ENCODE data around the gene SFSWAP.
"Not testable (repeated sequence)": the region's sequence is repeated elsewhere in the genome, so short reads cannot be mapped to it uniquely, and the experiment has no call there.

Gene SFSWAP

DNA sequence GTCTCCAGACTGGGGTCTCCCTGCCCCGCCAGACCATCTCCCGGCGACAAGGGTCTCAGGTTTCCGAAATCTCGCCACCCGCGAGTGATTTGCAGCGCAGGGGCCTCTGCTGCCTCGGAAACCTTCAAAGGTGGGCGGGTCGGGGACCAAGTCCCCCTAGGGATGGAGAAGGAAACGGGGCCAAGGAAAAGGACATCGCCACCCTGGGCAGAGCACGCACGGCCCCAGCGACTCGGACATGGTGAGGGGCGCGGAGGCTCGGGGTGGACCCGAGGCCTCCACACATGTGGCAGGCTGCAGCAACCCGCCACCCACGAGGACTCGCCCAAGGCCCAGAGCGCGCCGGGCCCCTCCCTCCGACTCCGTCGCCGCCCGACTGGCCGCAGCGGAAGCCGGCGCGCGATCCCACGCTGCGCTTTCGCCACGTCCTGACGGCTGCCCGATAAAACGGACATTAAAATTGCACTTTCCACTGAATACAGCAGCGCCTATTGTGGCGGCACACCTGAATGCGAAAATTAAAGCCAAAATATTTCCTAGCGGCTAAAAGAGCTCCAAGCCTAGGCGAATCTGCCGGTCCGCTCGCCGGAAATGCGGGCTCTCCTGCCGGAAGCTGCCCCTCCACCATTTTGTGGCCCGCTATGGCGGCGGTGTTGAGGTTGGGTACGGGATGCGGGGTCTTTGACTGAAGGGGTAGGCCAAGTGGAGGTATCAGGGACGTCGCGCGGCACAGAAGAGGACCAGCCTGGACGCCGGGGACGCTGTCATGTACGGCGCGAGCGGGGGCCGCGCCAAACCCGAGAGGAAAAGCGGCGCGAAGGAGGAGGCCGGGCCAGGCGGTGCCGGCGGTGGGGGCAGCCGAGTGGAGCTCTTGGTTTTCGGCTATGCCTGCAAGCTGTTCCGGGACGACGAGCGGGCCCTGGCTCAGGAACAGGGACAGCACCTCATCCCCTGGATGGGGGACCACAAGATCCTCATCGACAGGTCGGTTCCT, at the start of gene SFSWAP:
Gene SFSWAP (plus strand): TSS at position 627 of the 994 bp plus-strand sequence. CDS start 140 bp downstream, at position 767.
- DNase-seq = peak; percentile 80

DNA sequence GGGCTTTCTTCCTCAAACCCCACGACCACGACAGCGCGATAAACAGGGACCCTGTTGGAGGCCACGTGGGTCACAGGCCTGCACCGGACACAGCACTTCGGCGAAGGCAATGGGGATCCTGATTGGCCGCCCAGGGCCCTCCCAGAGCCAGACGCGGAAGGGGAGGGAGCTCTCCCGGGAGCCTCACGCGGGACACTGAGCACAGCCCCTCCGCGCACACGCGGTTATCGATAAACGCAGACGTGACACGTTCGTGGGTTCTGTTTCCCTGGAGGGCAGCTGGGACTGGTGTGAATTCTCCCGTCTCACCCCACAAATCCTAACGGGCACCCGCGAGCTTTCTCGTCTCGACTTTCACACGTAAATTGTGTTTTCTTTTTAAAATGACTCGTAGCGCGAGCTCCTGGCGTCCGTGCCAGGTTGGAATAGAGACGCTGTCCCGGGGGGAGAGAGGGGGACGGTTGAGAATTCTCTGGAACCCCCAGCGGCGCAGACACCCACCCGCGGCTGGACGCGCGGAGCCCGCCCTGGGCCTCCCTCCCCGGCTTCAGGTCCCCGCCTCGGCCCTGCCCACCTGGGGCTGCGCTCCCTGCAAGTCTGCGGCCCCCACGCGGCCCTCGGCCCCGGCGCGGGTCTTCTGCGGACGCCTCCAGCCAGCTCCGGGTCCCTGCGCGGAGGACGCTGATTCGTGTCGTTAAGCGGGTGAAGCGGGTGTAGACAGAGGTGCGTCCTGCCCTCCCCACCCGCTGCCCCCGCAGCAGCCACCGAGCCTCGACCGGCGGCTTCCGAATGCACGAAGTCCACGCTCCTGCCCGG, 49.5 kb upstream of the SFSWAP start:
- not testable (repeated sequence) for DNase-seq

DNA sequence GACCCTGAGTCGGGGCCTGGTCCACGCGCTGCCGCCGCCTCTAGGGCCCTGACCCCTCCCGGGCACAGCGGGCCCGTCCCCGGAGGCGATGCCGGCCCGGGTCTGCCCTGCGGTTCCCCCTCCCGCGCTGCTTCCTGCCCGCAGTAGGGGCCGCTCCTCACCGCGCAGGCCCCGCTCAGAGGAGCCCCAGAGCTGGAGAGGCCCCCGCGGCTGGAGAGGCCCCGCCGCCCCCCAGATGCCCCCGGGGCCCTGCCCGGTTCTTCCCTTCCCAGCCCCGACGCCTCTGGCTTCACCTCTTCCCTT, 49.0 kb upstream of the SFSWAP start:
- DNase-seq = not testable (repeated sequence)

DNA sequence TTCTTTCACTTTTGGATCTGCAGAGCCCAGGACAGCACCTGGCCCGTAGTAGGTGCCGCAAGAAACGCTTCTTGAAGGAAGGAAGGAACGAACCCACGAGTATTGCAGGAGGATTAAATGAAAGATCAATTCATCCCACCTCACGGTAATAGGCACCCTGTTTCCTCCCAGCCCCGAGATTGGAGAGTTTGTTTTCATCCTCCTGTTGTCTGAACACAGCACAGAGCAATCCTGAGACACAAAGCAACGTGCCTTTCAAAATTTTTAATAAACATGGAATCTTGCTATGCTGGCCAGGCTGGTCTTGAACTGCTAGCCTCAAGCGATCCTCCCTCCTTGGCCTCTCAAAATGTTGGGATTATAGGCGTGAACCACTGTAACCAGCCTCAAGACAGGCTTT, 48.5 kb upstream of the SFSWAP start:
- DNase-seq = not testable (repeated sequence)

DNA sequence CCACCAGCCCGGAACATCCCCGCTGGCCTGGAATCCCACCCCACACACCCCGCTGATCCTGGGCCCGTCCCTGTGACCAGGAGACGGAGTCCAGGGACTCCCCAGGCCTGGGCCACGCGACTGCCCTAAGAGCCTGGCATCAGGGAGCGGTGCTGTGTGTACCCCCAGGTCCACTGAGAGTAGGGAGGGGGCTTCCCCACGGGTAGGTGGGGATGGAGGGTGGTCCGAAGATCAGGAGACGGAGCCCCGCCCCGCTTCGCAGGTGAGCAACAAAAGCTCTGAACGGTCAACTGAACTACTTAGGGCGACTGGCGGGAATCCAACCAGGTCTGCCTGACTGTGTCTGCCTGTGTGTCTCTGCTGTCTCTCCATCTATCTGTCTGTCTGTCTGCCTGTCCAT, 45.2 kb upstream of the SFSWAP start:
- DNase-seq = not testable (repeated sequence)

DNA sequence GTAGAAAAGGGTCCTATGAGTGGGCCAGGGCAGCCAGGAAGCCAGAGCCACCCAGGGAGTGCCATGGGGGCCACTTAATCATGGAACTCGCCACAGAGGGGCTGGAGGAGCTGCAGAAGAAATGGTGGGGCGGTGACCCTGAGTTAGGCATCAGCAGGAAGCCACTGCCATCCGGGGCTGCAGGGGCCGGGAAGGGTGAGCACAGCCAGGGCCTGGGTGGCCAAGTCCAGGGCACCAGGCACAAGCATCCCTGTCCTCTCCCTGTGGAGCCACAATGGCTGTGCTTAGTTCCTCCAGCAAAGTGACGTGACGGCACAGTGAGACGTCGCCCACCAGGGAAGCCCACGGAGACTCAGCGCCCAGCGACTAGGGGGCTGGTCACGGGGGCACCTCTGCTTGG, 44.4 kb upstream of the SFSWAP start:
- not testable (repeated sequence) for DNase-seq

DNA sequence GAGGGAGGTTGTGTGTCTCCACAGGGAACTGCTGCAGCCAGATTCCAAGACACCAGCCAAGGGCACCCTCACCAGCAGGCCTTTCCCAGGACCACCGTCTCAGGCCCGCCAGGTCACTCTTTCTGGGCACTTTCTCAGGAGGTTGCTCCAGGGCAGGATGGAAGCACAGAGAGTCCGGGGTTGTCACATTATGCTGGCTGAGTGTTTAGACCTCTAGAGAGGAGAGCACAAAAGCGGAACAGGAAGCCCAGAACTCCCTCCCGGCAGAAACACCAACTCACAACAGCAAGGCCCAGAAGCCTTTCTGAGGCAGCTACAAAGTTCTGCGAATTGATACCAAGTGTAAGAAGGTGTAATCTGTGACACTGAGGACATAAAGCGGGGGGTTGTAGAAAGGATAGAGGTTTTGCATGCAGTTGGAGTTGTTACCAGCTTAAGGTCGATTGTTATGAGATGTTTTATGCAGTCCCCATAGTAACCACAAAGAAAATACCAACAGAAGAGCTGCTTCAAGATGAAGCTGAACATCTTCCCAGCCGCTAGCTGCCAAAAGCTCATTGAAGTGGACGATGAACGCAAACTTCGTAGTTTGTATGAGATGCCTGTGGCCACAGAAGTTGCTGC, 43.8 kb upstream of the SFSWAP start:
- peak; percentile 16 for DNase-seq

DNA sequence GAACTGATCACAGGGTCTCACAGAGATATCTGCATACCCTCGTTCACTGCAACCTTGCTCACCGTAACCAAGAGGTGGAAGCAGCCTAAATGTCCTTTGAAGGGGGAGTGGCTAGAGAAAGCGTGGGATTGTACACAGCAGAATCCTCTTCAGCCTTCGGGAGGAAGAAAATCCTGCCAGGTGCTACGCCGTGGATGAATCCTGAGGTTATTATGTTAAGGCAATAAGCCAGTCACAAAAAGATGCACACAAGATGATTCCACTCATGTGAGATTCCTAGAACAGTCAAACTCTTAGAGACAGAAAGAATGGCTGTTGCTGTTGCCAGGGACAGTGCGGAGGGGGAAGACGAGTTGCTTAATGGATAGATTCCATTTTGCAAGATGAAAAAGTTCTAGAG, 39.6 kb upstream of the SFSWAP start:
- no peak for DNase-seq

DNA sequence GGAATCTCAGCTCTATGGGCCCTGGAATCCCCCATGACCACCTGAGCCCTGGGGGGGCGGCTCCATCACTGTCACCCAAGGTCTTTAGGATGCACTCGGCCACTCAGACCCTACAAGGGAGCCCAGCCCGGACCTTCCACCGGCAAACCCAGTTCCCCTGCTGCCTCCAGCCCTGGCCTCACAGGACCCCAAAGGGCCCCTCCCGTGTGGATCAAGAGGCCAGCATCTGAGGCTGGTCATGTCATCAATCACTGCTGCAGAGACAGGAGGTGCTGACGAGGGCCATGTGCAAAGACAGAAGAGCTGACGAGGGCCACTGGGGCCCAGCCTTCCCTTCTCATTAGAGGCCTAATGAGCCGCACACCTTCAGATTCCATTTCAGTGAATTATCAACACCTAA, 39.0 kb upstream of the SFSWAP start:
- no peak for DNase-seq

DNA sequence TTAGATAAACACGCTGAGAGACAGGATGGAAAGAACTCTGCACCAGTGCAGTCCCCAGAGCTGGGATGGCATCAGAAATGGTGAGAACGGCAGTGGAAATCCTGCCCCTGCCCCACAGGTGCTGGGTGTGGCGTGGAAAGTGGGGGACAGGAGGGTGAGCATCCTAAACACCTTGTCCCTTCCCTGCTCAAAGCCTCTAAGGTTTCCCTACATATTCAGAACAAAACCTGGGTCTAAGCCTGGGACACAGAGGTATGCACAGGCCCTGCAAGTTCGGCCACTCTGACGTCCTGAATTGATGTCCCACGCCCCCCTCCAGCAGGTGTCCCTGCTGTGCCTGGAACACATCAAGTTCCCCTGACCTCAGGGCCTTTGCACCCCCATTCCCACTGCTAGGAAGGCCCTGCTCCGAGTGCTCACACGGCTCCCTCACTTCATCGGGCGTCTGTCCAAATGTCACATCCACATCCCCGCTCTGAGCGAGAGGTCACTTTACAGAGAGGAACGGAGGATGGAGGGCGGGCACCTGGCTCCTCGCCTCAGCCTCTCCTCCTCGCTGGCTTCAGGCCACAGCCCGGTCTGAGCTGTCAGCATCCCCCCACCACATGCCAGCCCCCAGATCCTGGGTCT, 38.5 kb upstream of the SFSWAP start:
- DNase-seq = no peak

DNA sequence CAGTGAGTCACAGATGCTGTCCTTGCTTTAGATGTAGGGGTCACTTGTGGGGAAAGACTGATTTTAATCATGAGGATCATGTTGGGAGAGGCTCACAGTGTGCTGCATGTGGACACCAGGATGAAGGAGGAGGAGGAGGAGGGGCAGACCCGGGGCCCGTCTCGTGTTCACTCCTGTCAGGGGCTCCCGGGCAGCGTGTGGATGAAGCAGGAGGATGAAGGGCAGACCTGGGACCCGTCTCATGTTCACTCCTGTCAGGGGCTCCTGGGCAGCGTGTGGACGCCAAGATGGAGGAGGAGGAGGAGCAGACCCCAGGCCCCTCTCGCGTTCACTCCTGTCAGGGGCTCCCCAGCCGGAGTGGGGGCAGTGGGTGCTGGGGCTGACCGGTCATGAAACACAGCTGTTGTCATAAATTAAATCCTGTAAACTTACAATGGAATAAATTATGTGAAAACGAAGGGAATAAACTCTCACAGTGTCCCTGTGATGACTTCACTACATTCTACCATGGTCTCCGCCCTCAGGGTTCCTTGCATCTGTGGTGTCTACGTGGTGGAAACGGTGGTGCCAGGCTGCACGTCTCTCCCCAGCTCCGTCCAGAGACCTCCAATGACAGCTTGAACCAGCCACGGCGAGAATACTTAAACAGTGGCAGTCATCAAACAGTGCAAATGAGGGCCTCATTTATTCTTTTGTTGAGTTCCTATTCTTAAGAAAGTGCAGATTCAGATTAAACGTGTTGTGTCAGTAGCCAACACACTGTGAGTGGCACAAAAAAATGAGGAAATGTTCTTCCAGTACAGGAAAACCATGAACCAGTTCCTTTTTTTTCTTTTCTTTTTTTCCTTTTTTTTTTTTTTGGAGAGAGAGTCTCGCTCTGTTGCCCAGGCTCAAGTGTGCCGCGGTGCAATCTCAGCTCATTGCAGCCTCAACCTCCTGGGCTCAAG, 37.7 kb upstream of the SFSWAP start:
- DNase-seq = no peak

DNA sequence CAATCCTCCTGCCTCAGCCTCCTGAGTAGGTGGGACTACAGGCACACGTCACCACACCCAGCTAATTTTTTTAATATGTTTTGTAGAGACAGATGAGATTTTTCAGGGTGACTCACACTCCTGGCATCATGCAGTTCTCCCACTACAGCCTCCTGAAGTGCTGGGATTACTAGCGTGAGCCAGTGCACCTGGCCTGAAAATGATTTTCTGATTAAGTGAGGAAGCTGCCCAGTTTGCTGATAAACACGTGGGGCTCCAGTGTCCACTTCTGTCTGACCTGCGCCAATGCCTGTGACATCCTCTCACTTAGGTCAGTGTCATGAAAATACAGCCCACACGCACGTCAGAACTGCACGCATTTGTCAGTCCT, 37.0 kb upstream of the SFSWAP start:
- DNase-seq = no peak

DNA sequence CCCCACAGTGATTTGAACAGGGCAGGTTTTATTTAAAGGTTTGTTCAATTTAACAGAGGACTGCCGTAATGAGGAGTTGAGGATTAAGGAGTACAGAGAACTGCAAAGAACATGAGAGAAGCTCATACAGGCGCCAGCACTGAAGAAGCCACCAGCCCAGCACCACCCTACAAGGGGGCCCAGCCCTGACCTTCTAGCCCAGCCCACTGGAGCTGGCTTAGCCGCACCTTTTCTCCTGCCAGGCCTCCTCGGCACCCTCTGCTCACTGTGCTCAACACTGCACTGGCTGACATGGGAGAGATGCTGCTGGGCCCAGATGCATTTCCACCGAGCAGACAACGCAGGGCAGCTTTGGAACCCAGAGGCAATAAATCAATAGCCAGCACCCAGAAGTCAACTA, 36.5 kb upstream of the SFSWAP start:
- DNase-seq = no peak

DNA sequence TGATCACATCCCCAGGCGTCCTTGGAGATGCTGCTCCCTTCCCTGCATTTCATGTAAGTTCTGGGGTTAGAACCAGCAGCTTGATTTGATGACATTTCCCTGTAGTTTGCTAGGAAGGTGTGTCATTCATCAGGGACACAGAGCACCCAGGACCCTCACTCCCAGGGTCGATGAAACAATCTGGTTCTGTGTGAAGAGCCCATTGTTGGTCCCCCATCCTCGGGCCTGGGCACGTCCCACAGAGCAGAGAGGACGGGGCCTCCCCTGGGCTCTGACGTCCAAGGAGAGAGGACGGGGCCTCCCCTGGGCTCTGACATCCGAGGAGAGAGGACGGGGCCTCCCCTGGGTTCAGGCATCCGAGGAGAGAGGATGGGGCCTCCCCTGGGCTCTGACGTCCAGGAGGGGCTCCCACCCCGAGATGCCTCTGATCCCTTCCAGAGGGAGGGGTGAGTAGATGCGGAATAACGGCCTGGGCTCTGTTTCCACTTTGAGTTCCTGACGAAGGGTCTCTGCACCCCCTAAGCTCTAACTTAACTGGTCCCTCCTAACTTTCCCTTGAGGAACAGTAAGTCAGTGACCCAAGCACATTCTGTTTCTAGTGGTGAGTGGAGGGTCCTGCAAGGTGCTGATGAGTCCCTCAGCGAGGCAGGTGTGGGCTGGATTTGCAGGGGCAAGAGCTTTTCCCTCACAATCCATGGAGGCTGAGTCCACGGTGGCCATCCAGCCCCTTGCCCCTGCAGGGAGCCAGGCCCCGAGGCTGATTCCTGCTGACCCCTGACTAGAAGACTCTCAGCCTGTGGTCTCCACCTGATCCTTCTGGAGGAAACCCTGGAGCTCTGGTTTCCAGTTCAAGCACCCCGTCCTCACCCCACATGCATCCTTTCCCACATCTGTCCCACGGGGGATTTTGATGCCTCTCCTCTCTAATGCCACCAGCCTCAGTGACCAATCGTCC, 35.5 kb upstream of the SFSWAP start:
- DNase-seq = no peak

DNA sequence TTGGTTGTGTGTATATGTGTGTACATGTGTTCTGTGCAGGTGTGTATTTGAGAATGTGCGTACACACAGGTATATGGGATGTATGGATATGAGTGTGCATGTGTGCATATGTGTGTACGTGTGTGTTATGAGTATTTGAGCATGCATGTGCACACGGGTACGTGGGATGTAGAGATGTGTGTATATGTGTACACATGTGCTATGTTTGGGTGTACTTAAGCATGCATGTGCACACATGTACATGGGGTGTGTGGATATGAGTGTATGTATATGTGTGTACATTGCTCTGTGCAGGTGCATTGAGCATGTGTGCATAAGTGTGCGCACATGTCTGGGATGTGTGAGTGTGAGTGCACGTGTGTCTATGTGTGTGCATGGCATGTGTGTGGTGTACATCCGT, 34.3 kb upstream of the SFSWAP start:
- DNase-seq = no peak

DNA sequence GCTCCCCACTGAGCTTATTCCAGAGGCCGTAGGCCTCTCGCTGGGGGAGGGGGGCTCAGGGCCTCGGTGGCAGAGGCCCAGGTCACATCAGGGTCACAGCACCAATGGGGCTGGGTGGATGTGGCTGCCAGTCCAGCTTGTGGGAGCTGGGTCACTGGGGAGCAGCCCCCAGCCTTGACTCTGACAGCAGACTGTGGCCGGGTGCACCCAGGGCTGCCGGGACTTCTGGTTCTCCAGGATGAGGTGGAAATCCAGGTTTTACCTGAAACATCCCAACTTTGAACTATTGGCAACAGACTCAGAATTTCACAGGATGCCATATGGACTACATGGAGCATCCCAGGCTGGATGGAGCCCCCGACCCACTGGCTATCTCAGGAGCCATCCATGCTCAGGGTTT, 33.8 kb upstream of the SFSWAP start:
- not testable (repeated sequence) for DNase-seq

DNA sequence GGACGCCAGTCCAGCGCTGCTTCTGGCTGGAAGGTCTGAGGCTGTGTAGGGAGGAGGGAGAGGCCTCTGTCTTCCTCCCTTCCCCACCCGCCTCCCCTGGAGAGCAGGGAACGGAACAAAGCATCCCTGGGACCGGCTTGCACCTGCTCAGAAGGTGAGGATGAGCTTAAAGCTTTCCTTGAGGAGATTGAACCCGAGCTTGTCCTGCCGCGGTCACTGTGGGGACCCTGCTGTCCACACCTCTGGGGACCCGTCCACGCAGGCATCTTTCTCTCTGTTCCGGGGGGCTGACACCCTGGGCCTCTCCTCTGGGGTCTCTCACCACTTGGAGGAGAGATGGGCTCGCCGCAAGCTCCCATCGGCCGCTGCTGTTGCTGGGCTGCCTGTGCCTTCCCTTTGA, 33.2 kb upstream of the SFSWAP start:
- DNase-seq = no peak

DNA sequence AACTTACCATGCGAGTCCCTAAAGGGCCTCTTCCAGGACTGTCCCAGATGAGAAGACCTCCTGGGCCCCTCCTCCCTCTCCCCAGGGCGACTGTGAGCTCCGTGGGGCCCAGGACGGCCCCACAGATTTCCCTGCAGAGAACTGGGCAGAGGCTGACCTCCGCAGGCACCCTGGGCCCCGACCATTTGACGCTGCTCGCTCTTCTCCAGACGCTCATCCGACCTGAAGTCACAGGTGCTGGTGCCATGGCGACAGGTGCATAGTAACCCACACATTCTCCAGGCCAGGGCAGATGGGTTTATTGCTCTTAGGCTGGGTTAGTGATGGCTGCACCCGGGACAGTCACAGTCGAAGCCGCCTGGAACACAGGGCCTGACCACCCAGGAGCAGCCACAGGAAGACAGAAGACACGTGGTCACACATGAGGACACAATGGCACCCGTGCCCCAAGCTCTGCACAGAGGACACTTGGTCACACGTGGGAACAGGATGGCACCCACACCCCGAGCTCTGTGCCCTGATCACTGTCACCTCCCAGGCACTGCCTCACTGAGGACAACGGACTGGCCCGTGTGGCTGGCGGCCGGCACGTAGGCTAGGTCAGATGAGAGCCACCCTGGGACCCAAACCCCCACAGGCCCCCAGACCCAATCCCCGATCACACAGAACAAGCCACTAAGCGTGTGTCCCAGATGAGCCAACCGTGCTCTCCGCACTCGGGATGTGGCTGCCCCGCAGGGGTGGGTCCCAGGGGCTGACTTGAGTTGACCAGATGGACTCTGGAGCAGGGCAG, 32.3 kb upstream of the SFSWAP start:
- DNase-seq = not testable (repeated sequence)

DNA sequence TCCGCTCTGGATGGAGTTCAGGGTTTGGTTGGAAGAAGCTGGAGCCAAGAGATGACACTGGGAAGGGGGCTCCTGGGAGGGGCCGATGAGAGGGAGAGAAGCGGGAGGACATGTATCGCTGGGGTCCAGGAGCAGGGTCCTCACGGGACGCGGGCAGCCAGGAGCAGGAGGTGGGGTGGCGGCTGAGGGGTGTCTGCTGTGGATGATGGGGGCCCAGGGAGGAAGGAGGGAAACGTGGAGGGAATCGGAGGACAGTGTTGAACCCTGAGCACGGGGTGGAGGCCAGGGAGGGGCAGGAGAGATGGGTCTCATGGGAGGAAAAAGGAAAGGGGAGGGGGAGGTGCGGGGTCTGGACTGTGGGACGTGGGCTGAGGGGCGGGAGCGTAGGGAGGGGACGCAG, 31.7 kb upstream of the SFSWAP start:
- not testable (repeated sequence) for DNase-seq

DNA sequence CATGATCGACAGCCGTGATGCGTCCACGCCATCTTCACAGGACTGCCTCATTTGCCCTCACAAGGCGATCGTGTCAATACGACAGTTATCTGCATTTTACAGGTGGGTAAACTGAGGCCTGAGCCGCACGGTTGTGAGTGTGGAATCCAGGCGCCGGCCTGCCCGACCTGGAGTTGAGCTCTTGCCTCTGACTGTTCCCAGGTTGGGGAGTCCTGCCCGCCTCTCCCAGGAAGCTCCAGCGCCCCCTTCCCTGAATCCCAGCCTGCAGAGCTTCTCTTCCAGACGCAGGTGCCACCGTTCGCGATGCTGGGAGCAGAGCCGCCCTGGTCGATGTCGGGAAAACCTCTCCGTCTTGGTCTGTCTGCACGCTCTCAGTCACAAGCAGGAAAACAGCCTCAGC, 31.1 kb upstream of the SFSWAP start:
- DNase-seq = not testable (repeated sequence)
